ENCODE data around the gene KCNJ3. TPM values are rescaled to one million over a fixed set of nuclear protein-coding genes. Genes with fewer than 3 reads are reported as not detected.

The KCNJ3 gene
- total RNA-seq, 1 donor from 2014 or later: not detected

- H3K9me3 Mint-ChIP-seq (ENCODE audit: unreplicated experiment): no peaks in the 10 kb centered on the region
- peaks cover 1% of the 10 kb centered on the region for H3K27me3 Mint-ChIP-seq (ENCODE audit: unreplicated experiment)
- H3K4me1 Mint-ChIP-seq (ENCODE audit: unreplicated experiment): no peaks in the 10 kb centered on the region
- H3K36me3 Mint-ChIP-seq (ENCODE audit: low read depth, unreplicated experiment): no peaks in the 10 kb centered on the region
- no peak overlapping the region for H3K4me3 Mint-ChIP-seq (ENCODE audit: unreplicated experiment)
- no peak for TF ChIP-seq CTCF (IDR thresholded peaks at IDR 0.05; ENCODE audit: unreplicated experiment)
- H3K27ac Mint-ChIP-seq (ENCODE audit: unreplicated experiment): no peak overlapping the region
- DNase-seq (ENCODE audit: low spot score): no peak
Measured at GRCh38 chr2:154709215-154709614, 10.7 kb downstream of the KCNJ3 start.

GRCh38 chr2:154710078-154710477, 11.6 kb downstream of the KCNJ3 start:
- no peaks in the 10 kb centered on the region for H3K4me1 Mint-ChIP-seq (ENCODE audit: unreplicated experiment)
- H3K27ac Mint-ChIP-seq (ENCODE audit: unreplicated experiment): no peak overlapping the region
- DNase-seq (ENCODE audit: low spot score): no peak

GRCh38 chr2:154710685-154711084, 12.2 kb downstream of the KCNJ3 start:
- TF ChIP-seq CTCF (IDR thresholded peaks at IDR 0.05; ENCODE audit: unreplicated experiment): no peak
- no peak for DNase-seq (ENCODE audit: low spot score)
- H3K9me3 Mint-ChIP-seq (ENCODE audit: unreplicated experiment): no peaks in the 10 kb centered on the region
- H3K27me3 Mint-ChIP-seq (ENCODE audit: unreplicated experiment): peaks cover 1% of the 10 kb centered on the region
- no peak overlapping the region for H3K4me3 Mint-ChIP-seq (ENCODE audit: unreplicated experiment)
- no peak overlapping the region for H3K27ac Mint-ChIP-seq (ENCODE audit: unreplicated experiment)
- H3K4me1 Mint-ChIP-seq (ENCODE audit: unreplicated experiment): no peaks in the 10 kb centered on the region
- no peaks in the 10 kb centered on the region for H3K36me3 Mint-ChIP-seq (ENCODE audit: low read depth, unreplicated experiment)

More at GRCh38 chr2:154710078-154710477, 11.6 kb downstream of the KCNJ3 start:
- H3K9me3 Mint-ChIP-seq (ENCODE audit: unreplicated experiment): no peaks in the 10 kb centered on the region
- TF ChIP-seq CTCF (IDR thresholded peaks at IDR 0.05; ENCODE audit: unreplicated experiment): no peak
- no peak overlapping the region for H3K4me3 Mint-ChIP-seq (ENCODE audit: unreplicated experiment)
- peaks cover 1% of the 10 kb centered on the region for H3K27me3 Mint-ChIP-seq (ENCODE audit: unreplicated experiment)
- H3K36me3 Mint-ChIP-seq (ENCODE audit: low read depth, unreplicated experiment): no peaks in the 10 kb centered on the region

- no peak for TF ChIP-seq CTCF (IDR thresholded peaks at IDR 0.05; ENCODE audit: unreplicated experiment)
- Mint-ChIP-seq H3K27me3 (ENCODE audit: unreplicated experiment) (peaks cover 1% of the 10 kb centered on the region), H3K27ac (ENCODE audit: unreplicated experiment) (no peak overlapping the region), H3K4me3 (ENCODE audit: unreplicated experiment) (no peak overlapping the region), H3K36me3 (ENCODE audit: low read depth, unreplicated experiment) (no peaks in the 10 kb centered on the region), H3K9me3 (ENCODE audit: unreplicated experiment) (no peaks in the 10 kb centered on the region), H3K4me1 (ENCODE audit: unreplicated experiment) (no peaks in the 10 kb centered on the region)
- no peak for DNase-seq (ENCODE audit: low spot score)
Measured at GRCh38 chr2:154713675-154714074, 15.2 kb downstream of the KCNJ3 start.

GRCh38 chr2:154720651-154721050, 22.2 kb downstream of the KCNJ3 start:
- no peak overlapping the region for H3K4me3 Mint-ChIP-seq (ENCODE audit: unreplicated experiment)
- H3K9me3 Mint-ChIP-seq (ENCODE audit: unreplicated experiment): no peaks in the 10 kb centered on the region
- TF ChIP-seq CTCF (IDR thresholded peaks at IDR 0.05; ENCODE audit: unreplicated experiment): no peak
- no peak overlapping the region for H3K27ac Mint-ChIP-seq (ENCODE audit: unreplicated experiment)
- no peaks in the 10 kb centered on the region for H3K27me3 Mint-ChIP-seq (ENCODE audit: unreplicated experiment)
- no peaks in the 10 kb centered on the region for H3K36me3 Mint-ChIP-seq (ENCODE audit: low read depth, unreplicated experiment)
- no peak for DNase-seq (ENCODE audit: low spot score)
- H3K4me1 Mint-ChIP-seq (ENCODE audit: unreplicated experiment): no peaks in the 10 kb centered on the region
